Activated CD8-positive, alpha-beta memory T cell treated with anti-CD3 and anti-CD28 coated beads, Interleukin-2, amount 10 ng/mL, durations not matched to agents 7 days and 5 days (primary cell): ENCODE measurements around the gene OMG. TPM values are rescaled to one million over a fixed set of nuclear protein-coding genes. Genes with fewer than 3 reads are reported as not detected.
A peak's percentile ranks its signal among the peaks of the same experiment; 100 is the strongest.
"Not testable (repeated sequence)": the region's sequence is repeated elsewhere in the genome, so short reads cannot be mapped to it uniquely, and the experiment has no call there.

ENCODE experiments used
- ATAC-seq: fragments of 150-1000 bp; cut with Tn5 transposase; one replicate; pipeline ENCODE4 v1.10.0; 2021; ENCODE audit warnings: moderate library complexity
- CTCF ChIA-PET: fragments of 350-600 bp; sonication (Branson Sonifier 250); formaldehyde crosslinking; loops from one replicate; lab custom pipeline; 2021; ENCODE audit warnings: antibody characterized with exemption; lab: Charles Lee
- DNase-seq: peaks from one replicate; pipeline ENCODE4 v3.0.0-alpha.2; 2020
- H3K27ac Mint-ChIP-seq: one replicate; pipeline ENCODE4 v1.8.0; 2021; ENCODE audit warnings: mild to moderate bottlenecking, mixed read lengths
- H3K27me3 Mint-ChIP-seq: one replicate; pipeline ENCODE4 v1.8.0; 2021; ENCODE audit warnings: mixed read lengths
- H3K36me3 Mint-ChIP-seq: one replicate; pipeline ENCODE4 v1.8.0; 2021; ENCODE audit warnings: mild to moderate bottlenecking, mixed read lengths
- H3K4me1 Mint-ChIP-seq: one replicate; pipeline ENCODE4 v1.8.0; 2021; ENCODE audit warnings: mixed read lengths
- H3K4me3 Mint-ChIP-seq: one replicate; pipeline ENCODE4 v1.8.0; 2021; ENCODE audit warnings: mild to moderate bottlenecking, moderate library complexity, mixed read lengths
- H3K9me3 Mint-ChIP-seq: one replicate; pipeline ENCODE4 v1.8.0; 2022; ENCODE audit warnings: low read depth, mixed read lengths
- total RNA-seq, 2 experiments: library from RNA; stranded (reverse); gene quantifications; one replicate each; pipeline ENCODE4 v1.2.3, GENCODE V29; 2021

The OMG gene
- total RNA-seq, 2 experiments from 2014 or later: 0.54 to 0.96 TPM

DNA sequence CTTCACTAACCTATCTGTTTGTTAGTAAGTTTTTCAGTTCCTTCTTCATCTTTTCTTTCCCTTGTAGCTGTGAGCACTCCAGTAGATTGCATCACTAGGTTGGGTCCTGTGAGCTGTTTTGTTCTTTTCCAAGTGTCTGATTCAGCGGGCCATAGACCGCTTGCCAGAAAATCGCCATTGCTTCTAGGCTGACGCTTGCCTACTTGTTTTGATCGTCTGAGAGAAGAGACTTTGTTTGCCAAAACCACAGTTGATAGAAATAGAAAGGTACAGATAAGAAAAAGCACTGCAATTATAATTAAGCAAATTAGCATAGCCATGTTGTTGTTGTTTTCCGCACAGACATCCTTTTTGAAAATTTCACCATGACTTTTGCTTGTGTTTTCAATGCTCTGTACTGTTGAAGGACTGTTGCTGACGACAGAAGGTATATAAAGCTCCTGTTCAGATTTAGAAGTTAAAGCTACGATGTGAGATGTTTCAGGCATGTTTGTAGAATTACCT is 21.3 kb upstream of the OMG start:
- H3K36me3 Mint-ChIP-seq: peaks cover 33% of the 10 kb centered on the region
- ATAC-seq (peak; percentile 20), DNase-seq (peak; percentile 68)
- peaks cover 39% of the 10 kb centered on the region for H3K4me1 Mint-ChIP-seq
- H3K4me3 Mint-ChIP-seq: peak overlapping the region; percentile 81
- peak overlapping the region; percentile 96 for H3K27ac Mint-ChIP-seq
- CTCF ChIA-PET: interaction anchor here (0.9 kb wide), 1 partner anchor 55 kb away, joined by 3 read pairs; no protein-coding TSS in a partner anchor
- no peaks in the 10 kb centered on the region for H3K9me3 Mint-ChIP-seq
- no peaks in the 10 kb centered on the region for H3K27me3 Mint-ChIP-seq

- ATAC-seq: no peak
- DNase-seq: no peak
- Mint-ChIP-seq H3K4me3 (peak overlapping the region; percentile 82), H3K9me3 (no peaks in the 10 kb centered on the region), H3K36me3 (peaks cover 44% of the 10 kb centered on the region), H3K27ac (peak overlapping the region; percentile 91), H3K4me1 (peaks cover 31% of the 10 kb centered on the region), H3K27me3 (no peaks in the 10 kb centered on the region)
- CTCF ChIA-PET: no interaction called here
Measured at GRCh38 chr17:31314782-31315100, 17.7 kb upstream of the OMG start.

- ATAC-seq: peak; percentile 58
- H3K4me1 Mint-ChIP-seq: peaks cover 36% of the 10 kb centered on the region
Measured at GRCh38 chr17:31313982-31314781, 17.1 kb upstream of the OMG start, which contains the start of gene EVI2B. TSS of gene EVI2B (minus strand) at chr17:31314054. CDS start at chr17:31305609, 8,445 bp downstream.

DNA sequence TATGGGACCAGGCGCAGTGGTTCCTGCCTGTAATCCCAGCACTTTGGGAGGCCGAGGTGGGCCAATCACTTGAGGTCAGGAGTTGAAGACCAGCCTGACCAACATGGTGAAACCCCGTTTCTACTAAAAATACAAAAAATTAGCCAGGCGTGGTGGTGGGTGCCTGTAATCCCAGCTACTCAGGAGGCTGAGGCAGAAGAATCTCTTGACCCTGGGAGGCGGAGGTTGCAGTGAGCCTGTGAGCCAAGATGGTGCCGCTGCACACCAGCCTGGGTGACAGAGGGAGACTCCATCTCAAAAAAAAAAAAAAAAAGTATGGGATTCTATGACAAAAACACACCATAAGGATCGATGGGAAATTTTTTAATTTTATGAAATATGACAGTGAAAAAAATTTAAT is 15.2 kb upstream of the OMG start:
- H3K9me3 Mint-ChIP-seq, ATAC-seq, H3K27me3 Mint-ChIP-seq: not testable (repeated sequence)
- DNase-seq: peak; percentile 69
- Mint-ChIP-seq H3K36me3 (peaks cover 42% of the 10 kb centered on the region), H3K4me1 (peaks cover 49% of the 10 kb centered on the region), H3K27ac (peak overlapping the region; percentile 90), H3K4me3 (peak overlapping the region; percentile 82)
- CTCF ChIA-PET: interaction anchor here (1.0 kb wide), 1 partner anchor 9 kb away, joined by 5 read pairs; the partner anchor contains the start of gene EVI2A

More at GRCh38 chr17:31313982-31314781, 17.1 kb upstream of the OMG start, which contains the start of gene EVI2B:
- H3K9me3 Mint-ChIP-seq: no peaks in the 10 kb centered on the region
- no peak for DNase-seq
- CTCF ChIA-PET: interaction anchor here (0.6 kb wide), 1 partner anchor 195 kb away, joined by 3 read pairs; no protein-coding TSS in a partner anchor
- H3K36me3 Mint-ChIP-seq: peaks cover 41% of the 10 kb centered on the region
- peak within 1 kb of the TSS; percentile 82 for H3K4me3 Mint-ChIP-seq
- H3K27me3 Mint-ChIP-seq: no peaks in the 10 kb centered on the region
- peak within 1 kb of the TSS; percentile 91 for H3K27ac Mint-ChIP-seq

- Mint-ChIP-seq H3K9me3 (no peaks in the 10 kb centered on the region), H3K4me3 (peak overlapping the region; percentile 82), H3K27ac (peak overlapping the region; percentile 90), H3K36me3 (peaks cover 46% of the 10 kb centered on the region), H3K27me3 (no peaks in the 10 kb centered on the region), H3K4me1 (peaks cover 46% of the 10 kb centered on the region)
- DNase-seq (no peak), ATAC-seq (no peak)
- CTCF ChIA-PET: interaction anchor here (2.0 to 2.5 kb wide), 2 partner anchors 8 to 61 kb away, joined by 5 to 17 read pairs; no protein-coding TSS in a partner anchor
Measured at GRCh38 chr17:31311526-31311925, 14.5 kb upstream of the OMG start.

DNA sequence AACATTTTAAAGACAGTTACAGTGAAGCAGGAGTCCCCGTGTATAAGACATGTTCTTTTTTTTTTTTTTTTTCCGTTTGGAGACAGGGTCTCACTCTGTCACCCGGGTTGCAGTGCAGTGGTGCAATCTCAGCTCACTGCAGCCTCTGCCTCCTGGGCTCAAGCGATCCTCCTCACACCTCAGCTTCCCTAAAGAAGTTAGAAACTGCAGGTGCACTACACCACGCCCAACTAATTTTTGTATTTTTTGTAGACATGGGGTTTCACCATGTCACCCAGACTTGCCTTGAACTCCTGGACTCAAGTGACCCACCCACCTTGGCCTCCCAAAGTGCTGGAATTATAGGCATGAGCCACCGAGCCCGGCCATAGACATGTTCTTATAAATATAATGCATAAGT is 13.8 kb upstream of the OMG start:
- peak overlapping the region; percentile 82 for H3K4me3 Mint-ChIP-seq
- peaks cover 46% of the 10 kb centered on the region for H3K4me1 Mint-ChIP-seq
- no peaks in the 10 kb centered on the region for H3K27me3 Mint-ChIP-seq
- ATAC-seq (peak; percentile 14), DNase-seq (peak; percentile 46)
- CTCF ChIA-PET: interaction anchor here (1.5 to 2.5 kb wide), 3 partner anchors 9 to 62 kb away, joined by 4 to 17 read pairs (median 5); partner anchors contain the start of gene EVI2A
- peak overlapping the region; percentile 90 for H3K27ac Mint-ChIP-seq
- H3K36me3 Mint-ChIP-seq: peaks cover 49% of the 10 kb centered on the region
- peaks cover 3% of the 10 kb centered on the region for H3K9me3 Mint-ChIP-seq

GRCh38 chr17:31310260-31310659 is 13.2 kb upstream of the OMG start:
- peaks cover 4% of the 10 kb centered on the region for H3K9me3 Mint-ChIP-seq
- peaks cover 55% of the 10 kb centered on the region for H3K36me3 Mint-ChIP-seq
- peak overlapping the region; percentile 90 for H3K27ac Mint-ChIP-seq
- DNase-seq (peak; percentile 56), ATAC-seq (peak; percentile 31)
- CTCF ChIA-PET: interaction anchor here (1.5 to 2.5 kb wide), 3 partner anchors 9 to 63 kb away, joined by 4 to 17 read pairs (median 5); partner anchors contain the start of gene EVI2A
- peak overlapping the region; percentile 82 for H3K4me3 Mint-ChIP-seq
- H3K4me1 Mint-ChIP-seq: peaks cover 42% of the 10 kb centered on the region
- H3K27me3 Mint-ChIP-seq: no peaks in the 10 kb centered on the region

- peak; percentile 22 for ATAC-seq
- peaks cover 38% of the 10 kb centered on the region for H3K4me1 Mint-ChIP-seq
- H3K4me3 Mint-ChIP-seq: peak overlapping the region; percentile 82
- peak overlapping the region; percentile 90 for H3K27ac Mint-ChIP-seq
- no peaks in the 10 kb centered on the region for H3K27me3 Mint-ChIP-seq
- peaks cover 60% of the 10 kb centered on the region for H3K36me3 Mint-ChIP-seq
- CTCF ChIA-PET: interaction anchor here (1.5 to 2.5 kb wide), 3 partner anchors 10 to 63 kb away, joined by 4 to 17 read pairs (median 5); partner anchors contain the start of gene EVI2A
- H3K9me3 Mint-ChIP-seq: peaks cover 8% of the 10 kb centered on the region
- no peak for DNase-seq
Measured at GRCh38 chr17:31309556-31309955, 12.5 kb upstream of the OMG start.

DNA sequence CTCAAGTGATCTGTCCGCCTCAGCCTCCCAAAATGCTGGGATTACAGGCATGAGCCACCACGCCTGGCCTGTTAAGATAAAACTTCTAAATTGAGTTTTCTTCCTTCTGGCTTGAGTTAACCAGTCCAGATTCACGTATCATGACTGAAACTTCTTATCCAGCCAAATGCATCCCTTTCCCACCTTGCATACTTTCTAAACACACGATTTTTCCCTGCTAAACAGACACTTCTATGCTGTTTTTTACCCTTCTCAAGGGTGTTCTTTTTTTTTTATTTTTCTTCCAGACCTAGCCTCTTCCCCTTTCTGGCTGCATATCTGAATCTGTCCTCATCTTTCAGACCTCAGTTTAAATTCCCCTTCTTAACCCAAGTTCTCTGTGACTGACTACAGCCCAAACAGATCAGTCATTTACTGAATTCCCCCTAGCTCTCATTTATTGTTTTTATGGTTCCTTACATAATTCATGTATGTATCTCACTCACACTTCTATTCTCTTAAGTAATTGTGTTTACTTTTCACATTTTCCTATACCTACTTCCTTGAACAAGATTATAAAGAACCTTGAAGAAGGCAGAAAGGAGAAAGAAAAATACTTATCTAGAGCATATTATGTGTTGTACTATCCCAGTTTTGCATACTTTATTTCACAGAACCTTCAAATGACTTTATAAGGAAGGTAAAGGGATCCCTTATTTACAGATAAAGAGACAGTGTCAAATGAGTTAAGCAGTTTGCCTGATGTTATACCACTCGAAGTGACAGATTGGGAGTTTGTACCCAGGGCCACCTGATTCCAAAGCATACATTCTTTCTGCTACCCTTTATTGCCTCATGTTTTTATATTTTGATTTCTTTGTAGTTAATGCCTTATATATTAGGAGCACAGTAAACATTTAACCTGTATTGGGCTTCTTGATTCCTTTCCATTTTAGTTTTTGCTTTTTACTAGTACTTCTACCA is 11.6 kb upstream of the OMG start:
- peaks cover 37% of the 10 kb centered on the region for H3K4me1 Mint-ChIP-seq
- no peaks in the 10 kb centered on the region for H3K27me3 Mint-ChIP-seq
- peak overlapping the region; percentile 82 for H3K4me3 Mint-ChIP-seq
- DNase-seq (no peak), ATAC-seq (peak; percentile 10)
- peak overlapping the region; percentile 90 for H3K27ac Mint-ChIP-seq
- H3K36me3 Mint-ChIP-seq: peaks cover 63% of the 10 kb centered on the region
- CTCF ChIA-PET: no interaction called here
- peaks cover 11% of the 10 kb centered on the region for H3K9me3 Mint-ChIP-seq

DNA sequence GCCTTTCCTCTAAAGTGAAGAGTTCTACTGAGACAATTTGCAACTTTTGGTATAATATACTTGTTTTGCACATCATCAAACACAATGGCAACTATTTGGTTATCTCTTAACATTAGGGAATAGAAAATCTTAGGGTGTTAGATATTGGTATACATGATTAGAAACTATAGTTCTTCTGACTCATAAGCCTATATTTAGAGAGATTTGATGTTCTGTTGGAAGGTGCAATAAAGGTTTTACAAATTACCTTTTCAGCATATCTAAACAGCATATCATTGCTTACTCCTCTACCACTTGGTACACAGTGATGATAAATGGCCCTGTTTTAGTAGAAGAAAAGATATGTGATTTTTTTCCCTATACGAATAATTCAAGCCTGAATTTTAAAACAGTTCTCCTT is 10.6 kb upstream of the OMG start:
- peaks cover 37% of the 10 kb centered on the region for H3K4me1 Mint-ChIP-seq
- peak overlapping the region; percentile 82 for H3K4me3 Mint-ChIP-seq
- peak overlapping the region; percentile 24 for H3K27ac Mint-ChIP-seq
- CTCF ChIA-PET: no interaction called here
- DNase-seq (no peak), ATAC-seq (no peak)
- H3K36me3 Mint-ChIP-seq: peaks cover 71% of the 10 kb centered on the region
- peaks cover 11% of the 10 kb centered on the region for H3K9me3 Mint-ChIP-seq
- no peaks in the 10 kb centered on the region for H3K27me3 Mint-ChIP-seq

DNA sequence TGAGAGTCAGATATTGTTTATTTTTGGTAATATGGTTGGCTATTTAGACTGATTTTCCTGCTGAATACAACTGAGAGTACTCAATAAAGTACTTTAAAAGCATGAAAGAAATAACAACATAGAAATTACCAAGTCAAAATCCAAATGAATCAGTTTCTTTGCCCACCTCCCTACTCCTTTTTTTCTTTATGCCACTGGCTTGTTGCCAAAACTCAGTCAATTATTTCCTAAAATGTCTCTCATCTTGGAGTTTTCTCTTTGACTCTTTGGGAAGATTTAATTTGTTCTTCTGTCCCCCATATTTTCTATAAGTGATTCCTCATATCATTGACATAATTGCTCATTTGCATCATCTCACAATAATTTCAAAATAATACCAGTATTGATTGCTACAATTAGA is 2.6 kb upstream of the OMG start:
- peaks cover 6% of the 10 kb centered on the region for H3K4me1 Mint-ChIP-seq
- CTCF ChIA-PET: no interaction called here
- H3K27me3 Mint-ChIP-seq: no peaks in the 10 kb centered on the region
- H3K36me3 Mint-ChIP-seq: peaks cover 20% of the 10 kb centered on the region
- no peak overlapping the region for H3K27ac Mint-ChIP-seq
- ATAC-seq (no peak), DNase-seq (no peak)
- peaks cover 2% of the 10 kb centered on the region for H3K9me3 Mint-ChIP-seq
- no peak overlapping the region for H3K4me3 Mint-ChIP-seq

DNA sequence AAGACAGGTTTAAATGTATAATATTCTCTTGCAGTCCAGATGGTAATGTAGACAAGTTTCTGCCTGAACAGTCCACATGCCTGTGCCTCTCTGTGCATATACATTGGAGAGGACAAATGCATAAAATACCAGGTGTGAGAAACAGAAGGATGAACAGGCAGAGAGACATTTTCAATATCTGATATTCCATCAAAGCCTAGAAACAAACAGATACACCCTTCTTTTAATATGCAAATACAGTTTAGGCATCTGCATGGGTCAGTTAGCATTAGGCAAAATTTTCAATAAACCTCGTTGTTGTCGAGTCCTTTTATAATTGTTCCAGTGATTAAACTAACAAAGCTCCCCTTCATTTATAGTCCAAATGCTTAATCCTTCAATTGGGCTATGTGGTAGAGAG is 897 bp downstream of the OMG start:
- H3K4me3 Mint-ChIP-seq: no peak overlapping the region
- DNase-seq (no peak), ATAC-seq (no peak)
- H3K9me3 Mint-ChIP-seq: no peaks in the 10 kb centered on the region
- no peak overlapping the region for H3K27ac Mint-ChIP-seq
- no peaks in the 10 kb centered on the region for H3K27me3 Mint-ChIP-seq
- H3K4me1 Mint-ChIP-seq: peaks cover 4% of the 10 kb centered on the region
- H3K36me3 Mint-ChIP-seq: peaks cover 1% of the 10 kb centered on the region
- CTCF ChIA-PET: no interaction called here

DNA sequence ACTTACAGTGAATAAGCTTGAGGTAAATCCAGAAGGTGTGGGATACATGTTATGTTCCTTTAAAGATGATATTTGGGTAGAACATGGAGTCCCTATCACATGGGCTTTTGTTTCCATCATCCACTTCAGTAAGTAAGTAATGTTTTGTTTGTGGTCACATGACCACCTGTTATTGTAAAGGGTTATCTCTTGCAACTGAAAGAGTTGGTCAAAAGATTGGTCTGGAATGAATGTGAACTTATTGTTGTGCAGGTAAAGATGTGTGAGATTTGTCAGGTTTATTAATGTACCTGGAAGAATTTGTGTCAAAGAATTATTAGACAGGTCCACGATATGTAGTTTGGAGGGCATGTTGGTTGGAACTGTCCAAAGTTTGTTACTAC is 1.6 kb downstream of the OMG start:
- DNase-seq (no peak), ATAC-seq (no peak)
- H3K4me3 Mint-ChIP-seq: no peak overlapping the region
- H3K36me3 Mint-ChIP-seq: peaks cover 1% of the 10 kb centered on the region
- no peaks in the 10 kb centered on the region for H3K9me3 Mint-ChIP-seq
- no peak overlapping the region for H3K27ac Mint-ChIP-seq
- peaks cover 4% of the 10 kb centered on the region for H3K4me1 Mint-ChIP-seq
- no peaks in the 10 kb centered on the region for H3K27me3 Mint-ChIP-seq
- CTCF ChIA-PET: no interaction called here
